HG02571 (cell line): ENCODE measurements around the gene TIMM10B.
"Not testable (repeated sequence)": the region's sequence is repeated elsewhere in the genome, so short reads cannot be mapped to it uniquely, and the experiment has no call there.

ENCODE experiments used
- ATAC-seq: cut with Tn5 transposase; IDR thresholded peaks from one replicate; pipeline ENCODE4 v1.9.1; 2021; ENCODE audit warnings: mild to moderate bottlenecking, moderate library complexity; ENCODE audit not compliant: unreplicated experiment

TIMM10B gene

GRCh38 chr11:6504166-6504565 lies 22.9 kb downstream of the TIMM10B start:
- no peak for ATAC-seq

DNA sequence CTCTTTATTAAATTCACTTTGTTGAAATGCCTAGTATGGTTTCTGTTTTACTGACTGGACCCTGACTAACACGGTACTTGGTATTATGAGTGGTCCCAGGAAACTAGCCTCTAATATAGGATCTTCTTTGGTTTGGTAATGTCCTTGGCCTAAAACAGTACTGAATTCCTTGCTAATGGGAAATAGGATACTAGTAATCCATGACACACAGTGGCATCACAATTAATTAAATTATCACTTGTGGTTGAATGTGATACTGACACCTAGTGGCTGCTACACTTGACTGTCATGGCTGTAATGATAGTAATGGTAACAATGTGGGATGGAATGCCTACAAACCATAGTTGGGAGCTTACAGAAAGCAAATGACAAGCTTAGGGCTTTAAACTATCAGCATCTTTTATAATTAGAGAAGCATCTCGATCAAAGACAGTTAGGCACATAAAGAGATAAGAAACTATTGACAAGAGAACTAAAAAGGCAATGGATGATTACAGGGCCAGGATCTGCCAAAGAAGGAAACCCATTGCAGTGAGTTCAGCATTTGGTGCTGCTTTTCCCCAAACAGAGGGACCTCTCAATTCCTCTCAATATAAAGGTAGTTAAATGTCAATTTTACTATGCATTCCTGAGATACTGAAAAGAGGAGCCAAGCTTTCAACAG lies 24.4 kb downstream of the TIMM10B start:
- ATAC-seq: no peak

- ATAC-seq: no peak
Measured at GRCh38 chr11:6516865-6517264, 35.6 kb downstream of the TIMM10B start.

DNA sequence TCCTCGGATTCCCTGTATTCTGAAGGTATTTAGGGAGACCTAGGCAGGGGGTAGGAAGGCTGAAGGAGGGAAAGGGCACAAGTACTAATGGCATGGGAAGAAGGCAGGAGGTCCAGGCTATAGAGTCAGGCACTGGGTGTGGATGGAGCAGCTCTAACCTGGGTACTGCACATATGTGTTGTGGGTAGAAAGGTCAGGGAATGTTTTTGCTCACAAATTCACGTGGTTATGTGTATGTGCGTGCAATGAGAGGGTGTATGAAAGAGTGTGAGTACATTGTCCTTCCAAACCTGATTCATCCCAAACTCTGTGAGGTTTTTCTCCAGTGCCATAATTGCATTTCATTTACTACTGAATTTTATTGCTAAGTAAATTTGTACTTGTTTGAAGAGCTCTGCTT lies 39.0 kb downstream of the TIMM10B start:
- no peak for ATAC-seq

DNA sequence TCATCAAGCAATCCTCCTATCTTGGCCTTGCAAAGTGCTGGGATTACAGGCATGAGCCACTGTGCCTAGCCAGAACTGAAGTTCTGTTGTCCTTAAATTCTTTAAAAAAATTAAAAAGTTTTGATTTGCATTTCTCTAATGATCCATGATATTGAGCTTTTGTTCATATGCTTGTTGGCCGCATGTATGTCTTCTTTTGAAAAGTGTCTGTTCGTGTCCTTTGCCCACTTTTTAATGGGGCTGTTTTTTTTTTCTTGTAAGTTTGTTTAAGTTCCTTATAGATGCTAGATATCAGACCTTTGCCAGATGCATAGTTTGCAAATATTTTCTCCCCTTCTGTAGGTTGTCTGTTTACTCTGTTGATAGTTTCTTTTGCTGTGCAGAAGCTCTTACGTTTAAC lies 40.6 kb downstream of the TIMM10B start:
- ATAC-seq: not testable (repeated sequence)

DNA sequence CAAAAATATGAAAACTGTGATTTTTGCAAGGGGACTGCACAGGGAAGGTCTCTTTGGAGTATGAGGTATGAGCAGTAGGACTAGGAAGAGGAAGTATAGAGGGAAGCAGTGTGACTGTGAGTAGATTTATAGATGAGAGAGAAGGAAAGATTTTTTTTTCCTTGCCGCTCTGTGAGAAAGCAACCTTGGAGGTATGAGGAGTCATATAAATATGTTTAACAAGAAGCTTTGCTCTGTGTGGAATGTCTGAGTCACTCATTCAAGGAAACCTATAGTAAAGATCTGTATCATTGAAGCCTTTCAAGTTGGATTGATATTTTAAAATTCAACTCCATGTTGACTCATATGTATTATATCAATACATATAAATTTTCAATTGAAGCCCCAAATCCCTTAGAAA lies 42.0 kb downstream of the TIMM10B start:
- ATAC-seq: no peak

GRCh38 chr11:6526411-6527135 lies 45.3 kb downstream of the TIMM10B start:
- no peak for ATAC-seq

DNA sequence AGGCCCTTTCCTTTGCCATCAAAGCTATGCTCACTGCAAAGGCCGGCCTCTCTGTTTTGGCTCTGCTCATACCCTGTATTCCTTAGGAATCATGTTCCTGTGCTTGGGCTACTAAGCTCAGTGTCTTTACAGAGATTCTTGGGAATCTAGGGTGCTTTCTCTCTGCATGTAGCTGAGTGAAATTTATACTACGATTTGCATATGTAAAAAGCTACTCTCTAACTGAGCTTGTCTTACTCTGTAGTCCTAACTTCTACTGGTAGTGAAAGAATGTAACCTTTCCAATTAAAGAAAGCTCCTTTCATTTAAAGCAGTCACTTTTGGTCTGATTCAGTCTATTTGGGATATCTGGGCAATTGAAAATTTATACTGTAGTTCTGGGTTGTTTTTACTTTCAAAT lies 48.0 kb downstream of the TIMM10B start:
- ATAC-seq: no peak

DNA sequence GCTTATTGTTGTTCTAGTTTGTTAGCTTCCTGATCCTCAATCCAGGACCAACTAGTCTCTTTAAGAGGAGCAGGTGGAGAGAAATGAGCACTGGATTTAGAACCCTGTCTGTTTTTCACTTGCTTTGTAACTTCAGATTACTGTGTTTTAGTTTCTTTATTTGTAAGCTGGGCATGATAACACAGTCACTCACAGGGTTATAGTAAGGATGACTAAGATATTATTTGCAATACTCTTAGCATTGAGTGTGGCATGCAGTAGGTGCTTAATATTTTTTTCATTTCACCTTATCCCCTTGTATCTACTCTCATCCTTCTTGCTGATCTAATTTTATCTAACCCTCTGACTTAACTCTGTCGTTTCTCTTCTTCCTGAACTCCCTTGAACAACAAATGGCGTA lies 49.5 kb downstream of the TIMM10B start:
- no peak for ATAC-seq

DNA sequence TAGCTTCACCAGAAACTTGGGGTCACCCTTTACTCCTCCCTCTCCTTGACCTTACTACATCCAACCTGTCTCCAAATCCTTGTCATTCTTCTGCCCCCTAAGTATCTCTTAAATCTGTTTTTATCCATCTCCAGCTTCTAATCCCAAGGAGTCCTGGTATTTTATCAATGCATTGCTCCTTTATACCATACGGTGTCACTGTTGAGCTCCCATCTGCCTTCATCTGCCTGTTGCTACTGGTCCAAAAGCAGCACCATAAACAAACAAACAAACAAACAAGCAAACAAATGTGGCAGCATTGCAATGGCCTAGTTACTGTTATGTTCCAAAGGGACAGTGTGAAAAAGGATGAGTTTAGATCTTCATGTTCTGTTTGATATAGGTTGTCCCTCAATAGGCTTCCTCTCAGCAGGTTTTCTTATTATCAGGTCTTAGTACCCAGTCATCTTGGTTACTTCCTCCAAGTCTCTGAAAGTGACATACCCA lies 50.0 kb downstream of the TIMM10B start:
- no peak for ATAC-seq
